ENCODE measurements around the gene SKI. TPM values are rescaled to one million over a fixed set of nuclear protein-coding genes. Genes with fewer than 3 reads are reported as not detected.

The SKI gene
- total RNA-seq, 1 donor, result 48.9 TPM

DNA sequence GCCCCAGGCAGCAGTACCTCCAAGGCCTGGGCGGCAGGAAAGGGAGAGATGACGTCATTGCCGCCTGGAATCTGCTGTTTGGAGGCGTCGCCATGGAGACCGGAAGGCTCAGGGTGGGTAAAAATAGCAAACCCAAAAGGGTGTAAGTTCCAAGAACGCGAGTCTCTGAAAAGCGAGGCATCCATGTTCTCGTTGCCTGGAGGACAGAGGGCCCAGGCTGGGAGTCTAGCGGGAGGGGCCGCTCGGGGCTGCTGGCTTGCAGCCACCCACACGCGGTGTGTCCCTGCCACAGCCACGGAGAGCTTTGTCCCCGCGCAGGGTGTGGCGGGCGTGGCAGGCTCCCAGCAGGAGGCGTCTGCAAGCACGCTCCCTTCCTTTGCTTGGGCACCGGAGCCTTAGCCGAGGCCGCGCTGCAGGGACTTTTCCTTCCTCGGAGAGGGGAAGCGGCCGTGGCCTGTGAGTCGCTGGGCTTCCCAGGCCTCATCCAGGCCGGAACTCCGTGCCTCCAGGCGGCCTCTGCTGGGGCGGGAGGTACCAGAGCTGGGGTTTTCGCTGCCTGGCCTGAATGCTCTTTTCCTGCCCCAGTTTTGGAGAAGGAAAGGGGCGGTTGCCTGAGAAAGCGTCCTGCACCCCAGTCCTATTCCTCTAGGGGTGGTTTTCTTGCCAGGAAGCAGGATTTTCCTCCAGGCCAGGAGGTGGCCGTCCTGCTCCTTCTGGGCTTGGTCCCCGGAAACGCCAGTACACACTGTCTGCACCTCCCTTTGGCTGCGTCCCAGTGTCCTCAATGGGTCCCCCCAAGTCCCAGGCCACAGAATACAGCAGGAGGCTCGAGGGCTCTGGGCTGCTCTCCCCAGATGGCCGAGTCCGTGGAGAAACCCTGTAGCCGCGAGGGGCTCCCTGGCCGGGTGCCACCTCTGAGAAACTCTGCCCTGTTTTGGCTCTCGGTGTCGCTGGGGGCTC is 15.3 kb upstream of the SKI start:
- peak; percentile 100 for DNase-seq (ENCODE audit: insufficient read length, low spot score, missing footprints)
- Histone ChIP-seq H3K9me3 (ENCODE audit: low read depth, low read length) (no peaks in the 10 kb centered on the region), H3K27ac (ENCODE audit: low read depth, low read length) (peak overlapping the region; percentile 99), H4K20me1 (ENCODE audit: insufficient read depth, low read length) (no peaks in the 10 kb centered on the region), H3K79me2 (ENCODE audit: insufficient read depth, low read length) (peaks cover 2% of the 10 kb centered on the region), H3K4me2 (ENCODE audit: insufficient read depth, low read length) (peak overlapping the region; percentile 75), H3K4me1 (ENCODE audit: insufficient read depth, low read length) (peaks cover 43% of the 10 kb centered on the region), H3K27me3 (ENCODE audit: insufficient read depth, low read length) (no peaks in the 10 kb centered on the region), H3K36me3 (ENCODE audit: insufficient read depth, low read length) (no peaks in the 10 kb centered on the region), H2AFZ (ENCODE audit: low read length) (peak overlapping the region; percentile 67), H3K4me3 (ENCODE audit: insufficient read depth, low read length) (peak overlapping the region; percentile 68)
- peak; percentile 41 for TF ChIP-seq CTCF (IDR thresholded peaks at IDR 0.05; ENCODE audit: extremely low read depth, low read depth, low read length)

- Histone ChIP-seq H2AFZ (ENCODE audit: low read length) (peak overlapping the region; percentile 88), H3K4me2 (ENCODE audit: insufficient read depth, low read length) (peak overlapping the region; percentile 75), H3K36me3 (ENCODE audit: insufficient read depth, low read length) (no peaks in the 10 kb centered on the region), H3K4me3 (ENCODE audit: insufficient read depth, low read length) (peak overlapping the region; percentile 68), H3K79me2 (ENCODE audit: insufficient read depth, low read length) (peaks cover 2% of the 10 kb centered on the region), H3K4me1 (ENCODE audit: insufficient read depth, low read length) (peaks cover 33% of the 10 kb centered on the region), H3K9me3 (ENCODE audit: low read depth, low read length) (no peaks in the 10 kb centered on the region), H3K27ac (ENCODE audit: low read depth, low read length) (peak overlapping the region; percentile 99), H4K20me1 (ENCODE audit: insufficient read depth, low read length) (no peaks in the 10 kb centered on the region), H3K27me3 (ENCODE audit: insufficient read depth, low read length) (no peaks in the 10 kb centered on the region)
- DNase-seq (ENCODE audit: insufficient read length, low spot score, missing footprints), result peak; percentile 98
- TF ChIP-seq CTCF (IDR thresholded peaks at IDR 0.05; ENCODE audit: extremely low read depth, low read depth, low read length), result no peak
Measured at GRCh38 chr1:2213576-2214505, 14.3 kb upstream of the SKI start.

- Histone ChIP-seq H4K20me1 (ENCODE audit: insufficient read depth, low read length) (no peaks in the 10 kb centered on the region), H3K27me3 (ENCODE audit: insufficient read depth, low read length) (no peaks in the 10 kb centered on the region), H3K27ac (ENCODE audit: low read depth, low read length) (peak overlapping the region; percentile 99), H3K4me3 (ENCODE audit: insufficient read depth, low read length) (no peak overlapping the region), H3K4me2 (ENCODE audit: insufficient read depth, low read length) (no peak overlapping the region), H3K9me3 (ENCODE audit: low read depth, low read length) (no peaks in the 10 kb centered on the region), H3K4me1 (ENCODE audit: insufficient read depth, low read length) (peaks cover 28% of the 10 kb centered on the region), H3K79me2 (ENCODE audit: insufficient read depth, low read length) (peaks cover 2% of the 10 kb centered on the region), H3K36me3 (ENCODE audit: insufficient read depth, low read length) (no peaks in the 10 kb centered on the region), H2AFZ (ENCODE audit: low read length) (peak overlapping the region; percentile 88)
- no peak for TF ChIP-seq CTCF (IDR thresholded peaks at IDR 0.05; ENCODE audit: extremely low read depth, low read depth, low read length)
- DNase-seq (ENCODE audit: insufficient read length, low spot score, missing footprints), result peak; percentile 85
Measured at GRCh38 chr1:2214541-2215241, 13.4 kb upstream of the SKI start.
